Activated T-cell treated with anti-CD3 and anti-CD28 coated beads, Interleukin-2, amount 50 U/mL, for 1 hour (primary cell): ENCODE results near the gene SPIRE2.
"Not testable (repeated sequence)": the region's sequence is repeated elsewhere in the genome, so short reads cannot be mapped to it uniquely, and the experiment has no call there.

Experiments
- DNase-seq: peaks from one replicate; pipeline ENCODE4 v3.0.0-alpha.2; 2020

Gene SPIRE2

DNA sequence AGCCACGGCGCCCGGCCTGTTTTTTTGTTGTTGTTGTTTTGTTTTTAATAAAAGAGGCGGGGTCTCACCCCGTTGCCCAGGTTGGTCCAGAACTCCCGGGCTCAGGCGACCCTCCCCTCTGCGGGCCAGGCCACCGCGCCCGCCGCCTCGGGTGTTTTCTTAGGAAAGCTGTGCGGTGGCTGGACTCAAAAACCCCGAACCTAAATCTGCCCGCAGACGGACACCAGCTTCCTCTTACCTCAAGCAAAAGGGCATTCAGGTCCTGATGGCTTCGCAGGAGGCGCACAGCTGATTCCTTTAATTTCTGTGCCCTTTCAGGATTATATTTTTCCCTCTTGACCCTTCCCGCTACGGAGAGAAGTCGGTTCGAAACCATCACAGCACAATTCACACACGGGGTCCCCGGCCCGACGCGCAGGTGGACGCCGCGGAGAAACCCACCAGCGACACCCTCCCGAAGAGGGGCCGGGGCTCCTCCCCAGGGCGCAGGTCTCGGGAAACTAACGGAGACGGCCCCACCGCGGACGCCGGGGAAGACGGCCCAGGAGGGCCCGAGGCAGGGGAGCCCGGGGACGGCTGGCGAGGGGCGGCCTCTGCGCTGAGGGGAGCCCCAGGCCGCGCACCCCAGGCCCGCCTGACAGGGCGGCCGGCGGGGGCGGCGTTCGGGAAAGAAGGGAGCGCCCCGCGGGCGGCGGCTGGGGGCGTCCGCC lies 12.5 kb upstream of the SPIRE2 start:
- DNase-seq = no peak

DNA sequence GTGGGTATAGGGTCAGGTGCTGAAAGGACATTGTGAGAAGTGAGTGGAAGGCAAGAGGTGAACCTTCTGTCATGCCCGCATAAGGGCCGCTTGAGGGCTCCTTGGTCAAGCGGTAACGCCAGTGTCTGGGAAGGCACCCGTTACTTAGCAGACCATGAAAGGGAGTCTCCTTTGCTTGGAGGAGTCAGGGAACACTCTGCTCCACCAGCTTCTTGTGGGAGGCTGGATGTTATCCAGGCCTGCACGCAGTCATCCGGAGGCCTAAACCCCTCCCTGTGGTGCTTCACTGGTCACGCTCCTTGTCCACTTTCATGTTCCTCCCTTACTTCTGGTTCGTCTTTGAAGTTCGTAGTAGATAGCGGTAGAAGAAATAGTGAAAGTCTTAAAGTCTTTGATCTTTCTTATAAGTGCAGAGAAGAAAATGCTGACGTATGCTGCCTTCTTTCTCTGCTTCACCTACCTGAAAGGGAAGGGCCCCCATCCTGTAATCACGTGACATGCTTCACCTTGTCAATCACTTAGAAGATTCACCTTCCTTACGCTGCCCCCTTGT lies 9.3 kb upstream of the SPIRE2 start:
- not testable (repeated sequence) for DNase-seq

DNA sequence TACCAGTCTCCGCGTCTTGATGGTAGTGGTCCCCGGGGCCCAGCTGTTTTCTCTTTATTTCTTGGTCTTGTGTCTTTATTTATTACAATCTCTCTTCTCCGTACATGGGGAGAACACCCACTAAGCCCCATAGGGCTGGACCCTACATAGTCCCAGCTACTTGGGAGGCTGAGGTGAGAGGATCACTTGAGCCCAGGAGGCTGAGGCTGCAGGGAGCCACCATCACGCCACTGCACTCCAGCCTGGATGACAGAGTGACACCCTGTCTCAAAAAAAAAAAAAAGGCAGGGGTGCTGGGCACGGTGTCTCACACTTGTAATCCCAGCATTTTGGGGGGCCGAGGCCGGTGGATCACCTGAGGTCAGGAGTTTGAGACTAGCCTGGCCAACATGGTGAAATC lies 8.8 kb upstream of the SPIRE2 start:
- not testable (repeated sequence) for DNase-seq

GRCh38 chr16:89821438-89822187 lies 6.7 kb upstream of the SPIRE2 start:
- DNase-seq = no peak

GRCh38 chr16:89822188-89823086 lies 5.8 kb upstream of the SPIRE2 start:
- no peak for DNase-seq

- no peak for DNase-seq
These were observed 5.0 kb upstream of the SPIRE2 start for GRCh38 chr16:89823087-89823823.

GRCh38 chr16:89823824-89824148 lies 4.5 kb upstream of the SPIRE2 start:
- not testable (repeated sequence) for DNase-seq

DNA sequence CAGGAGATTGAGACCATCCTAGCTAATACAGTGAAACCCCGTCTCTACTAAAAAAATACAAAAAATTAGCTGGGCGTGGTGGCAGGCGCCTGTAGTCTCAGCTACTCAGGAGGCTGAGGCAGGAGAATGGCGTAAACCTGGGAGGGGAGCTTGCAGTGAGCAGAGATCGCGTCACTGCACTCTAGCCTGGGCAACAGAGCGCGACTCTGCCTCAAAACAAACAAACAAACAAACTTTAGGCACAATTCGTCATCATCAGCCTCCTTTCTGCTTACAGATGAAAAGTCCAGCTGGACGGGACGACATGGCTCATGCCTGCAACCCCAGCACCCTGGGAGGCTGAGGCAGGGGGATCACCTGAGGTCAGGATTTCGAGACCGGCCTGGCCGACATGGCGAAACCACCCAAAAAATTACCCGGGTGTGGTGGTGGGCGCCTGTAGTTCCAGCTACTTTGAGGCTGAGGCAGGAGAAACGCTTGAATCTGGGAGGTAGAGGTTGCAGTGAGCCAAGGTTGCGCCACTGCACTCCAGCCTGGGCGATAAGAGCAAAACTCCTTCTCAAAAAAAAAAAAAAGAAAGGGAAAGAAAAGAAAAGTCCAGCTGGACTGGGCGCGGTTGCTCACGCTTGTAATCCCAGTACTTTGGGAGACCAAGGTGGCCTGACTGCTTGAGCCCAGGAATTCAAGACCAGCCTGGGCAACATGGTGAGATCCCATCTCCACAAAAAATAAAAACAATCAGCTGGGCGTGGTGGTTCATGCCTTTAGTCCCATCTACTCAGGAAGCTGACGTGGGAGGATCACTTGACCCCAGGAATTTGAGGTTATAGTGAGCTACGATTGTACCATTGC lies 1.5 kb upstream of the SPIRE2 start:
- no peak for DNase-seq

- DNase-seq = no peak
These were observed 684 bp upstream of the SPIRE2 start for GRCh38 chr16:89827383-89828198.

GRCh38 chr16:89828870-89829629 lies 775 bp downstream of the SPIRE2 start:
- no peak for DNase-seq

DNA sequence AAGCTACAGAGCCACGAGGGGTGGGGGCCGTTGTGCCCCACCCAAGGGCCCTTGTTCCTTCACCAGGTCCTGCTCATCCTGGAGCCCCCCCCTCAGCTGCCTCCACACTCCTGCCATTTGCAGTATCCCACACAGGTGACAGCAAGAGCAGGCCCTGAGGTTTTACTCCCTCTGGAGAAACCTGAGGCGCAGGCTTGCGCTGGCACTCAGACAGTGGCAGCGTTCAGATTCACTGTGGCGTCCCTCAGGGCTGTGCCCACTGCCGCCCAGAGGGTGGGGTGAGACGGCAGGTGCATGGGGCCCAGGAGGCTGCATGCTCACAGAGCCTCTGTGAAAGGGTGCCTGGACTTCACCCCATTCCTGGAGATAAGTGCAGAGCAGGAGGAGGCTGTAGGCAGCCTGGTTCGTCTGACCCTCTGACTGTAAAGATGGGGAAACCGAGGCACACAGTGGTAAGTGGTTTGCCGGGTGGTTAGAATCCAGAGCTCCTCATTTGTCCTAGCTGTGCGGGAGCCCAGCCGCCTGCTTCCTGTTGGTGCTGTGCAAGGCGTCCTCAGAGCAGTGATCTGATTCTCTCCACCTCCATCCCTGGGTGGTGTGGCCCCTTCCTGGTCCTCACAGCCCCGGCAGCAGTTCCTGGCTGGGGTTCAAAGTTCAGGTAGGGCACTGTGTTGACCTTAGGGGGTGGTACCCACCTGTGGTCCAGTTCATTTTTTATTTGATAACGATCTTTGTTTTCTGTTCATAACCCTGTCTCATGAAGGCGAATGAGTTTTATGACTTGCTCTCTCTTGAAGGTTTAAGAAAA lies 1.6 kb downstream of the SPIRE2 start:
- DNase-seq = no peak

- DNase-seq = no peak
These were observed 3.6 kb downstream of the SPIRE2 start for GRCh38 chr16:89831810-89832328.

DNA sequence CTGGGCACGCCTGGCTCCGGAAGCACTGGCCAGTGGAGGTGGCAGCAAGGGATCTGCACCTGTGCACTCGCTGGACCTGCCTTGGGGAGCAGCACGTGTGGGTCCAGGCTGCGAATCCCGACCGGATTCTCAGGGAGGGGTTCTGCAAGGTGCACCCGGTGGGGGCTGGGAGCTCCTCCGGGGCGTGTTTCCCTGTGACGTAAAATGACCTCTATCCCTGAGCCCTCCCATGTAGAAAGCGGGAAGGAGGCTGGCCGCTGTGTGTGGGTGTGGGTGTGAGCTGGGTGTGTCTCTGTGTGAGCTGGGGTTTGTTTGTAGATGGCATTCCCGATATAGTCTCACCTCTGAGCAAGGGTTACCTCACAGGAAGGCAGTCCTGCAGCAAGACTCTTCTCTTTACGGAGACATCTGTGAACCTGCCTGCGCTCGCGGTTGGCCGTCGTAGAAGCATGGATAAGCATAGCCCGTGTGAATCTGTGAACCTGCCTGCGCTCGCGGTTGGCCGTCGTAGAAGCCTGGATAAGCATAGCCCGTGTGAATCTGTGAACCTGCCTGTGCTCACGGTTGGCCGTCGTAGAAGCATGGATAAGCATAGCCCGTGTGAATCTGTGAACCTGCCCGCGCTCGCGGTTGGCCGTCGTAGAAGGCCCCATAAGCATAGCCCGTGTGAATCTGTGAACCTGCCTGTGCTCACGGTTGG lies 5.5 kb downstream of the SPIRE2 start:
- not testable (repeated sequence) for DNase-seq

- DNase-seq = not testable (repeated sequence)
These were observed 6.6 kb downstream of the SPIRE2 start for GRCh38 chr16:89834813-89835363.

GRCh38 chr16:89836484-89836883 lies 8.2 kb downstream of the SPIRE2 start:
- not testable (repeated sequence) for DNase-seq

DNA sequence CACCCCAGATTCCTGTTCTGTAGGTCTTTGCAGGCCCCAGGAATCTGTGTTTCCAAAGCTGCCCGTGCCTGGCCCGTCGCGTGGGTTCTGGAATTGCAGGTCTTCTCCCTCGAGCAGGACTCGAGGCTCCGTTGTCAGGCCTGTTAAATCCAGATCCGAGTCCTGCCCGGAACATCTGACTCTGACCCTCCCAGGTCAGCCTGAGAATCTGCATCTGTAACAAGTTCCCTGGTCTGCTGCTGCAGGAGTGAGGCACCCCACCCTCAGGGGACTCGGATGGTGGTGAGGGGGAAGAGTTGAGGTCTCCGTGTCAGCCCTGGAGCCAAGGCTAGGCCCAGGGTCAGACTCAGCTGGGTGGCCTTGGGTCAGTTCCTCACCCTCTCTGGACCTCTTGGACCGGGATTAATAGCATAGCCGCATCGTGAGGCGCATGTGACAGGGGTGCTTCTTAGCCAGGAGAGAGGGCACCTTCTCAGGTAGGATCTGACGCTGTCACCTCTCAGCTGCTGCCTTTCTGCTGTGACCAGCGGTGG lies 8.8 kb downstream of the SPIRE2 start:
- DNase-seq = no peak

DNA sequence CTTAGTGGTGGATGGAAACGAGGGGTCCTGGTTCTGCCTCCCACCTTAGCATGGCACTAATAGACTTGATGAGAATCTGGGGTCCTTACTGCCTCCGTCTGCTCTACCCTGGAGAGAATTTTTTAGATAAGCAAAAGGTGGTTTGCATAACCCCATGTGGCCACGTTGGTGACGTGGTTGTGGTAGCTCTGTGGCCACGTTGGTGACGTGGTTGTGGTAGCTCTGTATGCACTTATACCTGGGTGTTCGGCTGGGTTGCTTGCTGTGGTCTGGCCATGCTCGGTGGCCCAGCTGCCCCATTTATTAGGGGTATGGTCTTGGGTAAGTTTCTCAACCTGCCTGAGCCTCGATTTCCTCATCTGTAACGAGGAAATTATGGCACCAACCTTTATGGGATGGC lies 13.0 kb downstream of the SPIRE2 start:
- DNase-seq = peak; percentile 65
